Skeletal muscle cell (primary cell): ENCODE results near the gene RGMA.
"Not testable (repeated sequence)": the region's sequence is repeated elsewhere in the genome, so short reads cannot be mapped to it uniquely, and the experiment has no call there.

Experiments used
- DNase-seq: peaks from one replicate; pipeline ENCODE4 v3.0.0-alpha.2; 2010; ENCODE audit warnings: low read depth
- H3K4me3 ChIP-seq: 2 replicates; pipeline ENCODE4 v1.5.1; 2011; ENCODE audit warnings: low read depth, mild to moderate bottlenecking, control low read depth, low read length, moderate library complexity

Gene RGMA

DNA sequence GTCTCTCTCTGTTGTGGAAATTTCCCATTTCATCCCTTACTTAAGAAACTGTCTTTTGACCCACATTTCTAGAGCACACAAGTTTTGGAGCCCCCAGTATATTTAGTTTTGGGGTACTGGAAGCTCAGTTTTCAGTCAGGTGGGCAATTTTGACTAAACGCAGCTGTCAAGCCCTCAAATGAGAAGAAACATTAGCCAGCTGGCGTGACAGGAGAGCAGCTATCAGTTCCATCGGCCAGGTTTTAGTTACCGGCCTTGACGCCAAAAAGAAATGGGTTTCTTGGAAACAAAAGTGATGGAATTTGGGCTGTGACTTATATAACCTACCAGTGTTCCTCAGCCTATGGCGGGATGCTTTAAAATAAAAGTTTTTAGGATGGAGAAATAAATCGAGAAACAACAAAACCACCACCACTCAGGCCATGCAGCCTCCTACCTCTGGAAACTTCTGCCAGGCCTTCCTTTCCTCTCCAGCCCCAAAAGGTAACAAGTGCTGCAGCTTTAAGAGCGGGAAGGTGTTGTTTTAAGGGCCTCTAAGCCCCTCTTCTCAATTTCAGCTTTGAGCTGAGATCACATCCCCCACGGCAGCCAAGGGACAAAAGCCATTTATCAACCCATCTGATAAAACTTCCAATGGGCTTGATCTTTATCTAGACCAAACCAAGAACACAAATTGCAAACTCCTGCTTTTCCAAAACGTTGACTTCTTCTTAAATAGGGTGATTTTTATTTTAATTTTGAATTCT, 18.3 kb downstream of the RGMA start:
- H3K4me3 ChIP-seq = no peak overlapping the region
- DNase-seq = no peak

DNA sequence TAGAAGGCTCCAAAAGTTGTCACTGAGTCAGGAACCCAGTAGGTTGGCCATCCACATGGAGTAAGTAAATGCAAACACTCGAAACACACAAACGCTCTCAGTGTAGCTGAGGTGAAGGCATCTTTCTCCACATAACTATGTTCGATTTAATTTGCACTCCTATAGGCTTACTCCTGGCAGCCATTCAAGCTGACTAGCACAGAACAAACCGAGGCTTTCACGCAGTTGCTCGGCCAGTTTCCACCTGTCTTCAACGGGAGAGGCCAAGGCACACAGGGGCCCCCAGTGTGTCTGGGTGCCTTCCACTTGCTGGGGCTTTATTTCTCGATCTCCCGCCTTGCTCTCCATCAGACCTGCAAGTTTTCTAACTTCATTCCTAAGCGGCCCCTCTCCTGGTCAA, 18.9 kb downstream of the RGMA start:
- DNase-seq = no peak
- H3K4me3 ChIP-seq = no peak overlapping the region

DNA sequence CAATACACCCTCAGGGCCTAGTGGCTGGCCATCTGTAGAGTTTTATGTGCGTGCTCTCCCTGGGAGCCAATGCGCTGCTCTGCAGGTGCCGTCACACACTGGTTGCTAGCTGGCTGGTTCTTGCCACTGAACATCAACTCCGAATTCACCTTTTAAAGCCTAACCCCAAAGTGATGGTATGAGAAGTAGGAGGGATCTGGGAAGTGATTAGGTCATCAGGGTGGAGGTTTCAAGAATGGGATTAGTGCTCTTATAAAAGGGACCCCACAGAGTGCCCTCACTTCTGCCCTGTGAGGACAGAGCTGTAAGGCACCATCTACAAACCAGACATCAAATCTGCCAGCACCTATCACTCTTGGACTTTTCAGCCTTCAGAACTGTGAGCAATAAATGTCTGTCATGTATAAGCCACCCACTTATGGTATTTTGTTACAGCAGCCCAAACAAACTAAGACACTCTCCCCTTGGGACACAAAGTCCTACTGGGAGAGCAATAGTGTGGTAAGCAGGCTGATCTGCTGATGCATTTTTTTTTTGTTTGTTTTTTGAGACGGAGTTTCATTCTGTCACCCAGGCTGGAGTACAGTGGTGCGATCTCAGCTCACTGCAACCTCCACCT, 20.3 kb downstream of the RGMA start:
- DNase-seq = no peak
- H3K4me3 ChIP-seq = no peak overlapping the region

DNA sequence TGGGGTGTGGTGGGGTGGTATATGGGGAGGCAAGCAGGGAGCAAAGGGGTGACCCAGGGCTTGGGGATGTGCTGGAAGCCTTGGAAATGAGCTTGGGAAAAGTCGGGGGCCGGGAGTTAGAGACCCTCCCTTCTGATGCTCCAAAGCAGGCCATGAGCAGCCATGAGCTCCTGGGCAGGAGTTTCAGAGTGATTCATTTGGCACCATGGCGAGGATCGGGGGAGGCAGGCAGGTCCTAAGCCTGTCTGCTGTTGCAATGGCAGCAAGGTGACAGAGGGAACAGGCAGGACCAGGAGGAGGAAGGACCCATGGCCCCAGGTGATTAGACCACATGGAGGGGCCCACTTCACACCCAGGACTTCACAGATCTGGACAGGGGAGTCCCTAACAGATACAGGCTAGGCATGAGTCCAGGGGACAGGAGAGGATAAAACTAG, 21.3 kb downstream of the RGMA start:
- H3K4me3 ChIP-seq = no peak overlapping the region
- DNase-seq = no peak

DNA sequence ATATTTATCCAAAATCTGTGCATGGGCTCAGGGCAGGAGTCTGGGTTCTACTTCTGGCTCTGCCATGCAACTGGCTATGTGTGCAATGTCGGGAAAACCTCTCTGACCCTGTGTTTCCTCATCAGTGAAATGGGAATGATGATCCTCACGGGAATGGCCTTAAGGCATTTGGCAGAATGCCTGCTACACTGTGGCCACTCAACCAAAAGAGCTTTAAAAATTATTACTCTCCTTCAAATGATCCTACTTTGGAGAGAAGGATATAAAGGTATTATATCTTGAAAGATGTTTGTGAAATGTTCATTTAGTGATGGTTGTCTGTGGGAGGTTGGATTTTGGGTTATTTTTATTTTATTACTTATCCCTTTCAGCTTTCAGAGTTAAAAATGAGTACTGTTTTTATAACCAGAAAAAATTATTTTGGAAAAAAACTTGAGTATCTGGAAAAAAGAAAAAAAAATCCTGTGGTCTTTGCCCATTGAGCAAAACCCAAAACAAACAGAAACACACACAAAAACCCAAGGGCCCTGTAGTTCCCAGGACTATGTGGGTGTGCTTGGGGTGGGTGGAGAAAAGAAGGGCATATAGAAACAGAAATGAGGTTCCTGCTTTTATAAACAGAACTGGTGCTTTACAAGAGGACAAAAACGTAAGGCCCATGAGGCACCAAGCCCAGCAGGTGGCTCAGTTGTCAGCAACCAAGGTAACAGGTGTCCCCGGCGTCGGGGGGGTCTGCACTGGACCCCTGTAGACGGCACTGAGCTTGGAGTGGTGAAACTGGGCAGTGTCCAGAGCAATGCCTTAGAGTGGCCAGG, 22.0 kb downstream of the RGMA start:
- no peak overlapping the region for H3K4me3 ChIP-seq
- no peak for DNase-seq

DNA sequence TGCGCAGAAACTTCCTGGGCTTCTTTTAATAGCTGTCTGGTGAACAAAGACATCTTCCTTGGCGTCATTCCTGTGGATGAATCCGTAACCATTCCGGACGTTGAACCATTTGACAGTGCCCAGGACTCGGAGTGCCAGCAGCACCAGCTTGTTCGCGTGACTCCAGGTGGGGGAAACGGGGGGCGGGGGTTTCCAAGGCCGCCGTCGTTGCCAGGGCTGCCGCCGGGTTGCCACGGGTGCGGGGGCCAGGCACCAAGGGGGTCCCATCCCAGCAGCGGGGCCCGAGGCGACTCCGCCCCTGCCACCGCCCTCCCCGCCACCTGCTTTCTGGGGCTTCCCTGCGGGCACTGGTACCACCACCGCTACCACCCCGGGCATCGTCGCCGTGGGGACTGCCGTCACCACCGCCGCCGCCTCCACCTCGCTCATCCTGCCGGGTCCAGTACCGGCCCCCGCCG, 22.8 kb downstream of the RGMA start:
- DNase-seq = no peak
- H3K4me3 ChIP-seq = no peak overlapping the region

DNA sequence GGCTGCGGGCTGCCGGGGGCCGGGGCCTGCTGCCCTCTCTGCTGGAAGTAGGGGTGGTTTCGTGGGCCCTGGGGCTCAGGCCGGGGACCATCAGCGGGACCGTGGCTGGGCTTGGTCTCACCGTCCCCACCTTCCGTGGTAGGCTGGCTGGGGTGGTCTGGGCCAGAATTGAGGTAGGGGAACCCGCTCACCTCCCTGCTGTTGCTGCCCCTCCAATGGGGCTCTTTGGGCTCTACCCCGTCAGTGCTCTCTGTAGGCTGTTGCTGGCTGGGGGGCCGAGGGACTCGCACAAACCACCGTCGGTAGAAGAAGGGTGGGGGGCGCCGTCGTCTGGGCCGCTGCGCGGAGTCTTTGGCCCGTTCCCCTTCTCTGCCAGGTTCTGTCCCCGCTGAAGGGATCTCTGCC, 23.4 kb downstream of the RGMA start:
- no peak overlapping the region for H3K4me3 ChIP-seq
- no peak for DNase-seq

DNA sequence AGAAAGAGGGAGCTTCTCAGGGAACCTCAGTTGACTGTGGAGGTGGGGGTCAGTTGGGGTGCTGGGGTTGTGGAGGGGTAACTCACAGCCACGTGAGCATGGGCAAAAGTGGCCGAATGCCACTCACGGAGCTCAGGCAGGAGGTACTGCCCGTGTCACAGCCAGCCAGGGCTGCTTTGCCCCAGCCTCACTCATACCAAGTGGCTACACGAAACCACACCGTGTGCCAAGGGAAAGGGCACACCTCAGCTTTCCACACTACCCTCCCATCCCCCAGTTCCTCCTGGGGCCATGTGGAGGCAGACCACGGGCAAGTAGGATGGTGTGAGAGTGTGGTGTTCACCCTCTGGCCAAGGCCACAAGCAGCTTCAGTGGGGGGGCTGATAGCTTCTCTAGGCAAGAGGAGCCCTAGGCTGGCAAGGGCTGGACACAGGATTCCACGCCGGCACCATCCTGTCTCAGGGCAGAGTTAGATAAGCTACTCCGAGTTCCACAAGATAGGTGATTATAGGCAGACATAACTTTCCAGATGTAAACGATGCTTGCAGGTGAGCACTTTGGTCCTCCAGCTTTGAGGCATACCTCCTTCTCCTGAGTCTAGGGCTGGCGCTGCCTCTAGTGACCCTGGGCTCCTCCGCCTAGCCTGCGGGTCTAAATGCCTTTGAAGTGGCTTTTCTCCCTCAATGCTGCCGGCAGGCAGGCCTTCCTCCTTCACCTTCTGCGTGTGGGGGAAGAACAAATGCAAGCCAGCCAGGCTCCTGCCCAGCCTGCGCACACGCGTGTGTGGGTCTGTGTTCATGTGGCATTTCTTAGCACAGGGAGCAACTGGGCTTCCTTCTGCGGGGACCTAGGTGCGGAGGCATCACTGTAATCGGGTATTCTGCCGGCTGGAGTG, 25.0 kb downstream of the RGMA start:
- DNase-seq = no peak
- no peak overlapping the region for H3K4me3 ChIP-seq

DNA sequence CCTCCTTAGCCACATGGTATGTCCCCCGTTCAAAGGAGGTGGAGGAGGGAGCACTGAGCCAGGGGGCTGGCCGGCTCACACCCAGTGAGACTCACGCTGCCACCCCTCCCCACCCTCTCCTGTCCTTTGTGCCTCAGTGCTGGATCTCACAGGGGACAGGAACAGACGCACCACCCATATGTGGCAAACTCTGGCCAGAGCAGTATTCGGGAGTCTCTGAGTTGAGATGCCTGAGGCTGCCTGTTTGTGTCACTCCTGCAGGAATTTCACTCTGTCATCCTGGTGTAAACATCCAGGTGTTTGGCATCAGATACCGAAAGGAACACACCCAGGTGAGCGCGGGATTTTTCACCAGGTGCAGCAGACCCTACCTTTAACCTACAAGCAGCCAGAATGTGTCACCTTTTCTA, 25.7 kb downstream of the RGMA start:
- DNase-seq = no peak
- no peak overlapping the region for H3K4me3 ChIP-seq

DNA sequence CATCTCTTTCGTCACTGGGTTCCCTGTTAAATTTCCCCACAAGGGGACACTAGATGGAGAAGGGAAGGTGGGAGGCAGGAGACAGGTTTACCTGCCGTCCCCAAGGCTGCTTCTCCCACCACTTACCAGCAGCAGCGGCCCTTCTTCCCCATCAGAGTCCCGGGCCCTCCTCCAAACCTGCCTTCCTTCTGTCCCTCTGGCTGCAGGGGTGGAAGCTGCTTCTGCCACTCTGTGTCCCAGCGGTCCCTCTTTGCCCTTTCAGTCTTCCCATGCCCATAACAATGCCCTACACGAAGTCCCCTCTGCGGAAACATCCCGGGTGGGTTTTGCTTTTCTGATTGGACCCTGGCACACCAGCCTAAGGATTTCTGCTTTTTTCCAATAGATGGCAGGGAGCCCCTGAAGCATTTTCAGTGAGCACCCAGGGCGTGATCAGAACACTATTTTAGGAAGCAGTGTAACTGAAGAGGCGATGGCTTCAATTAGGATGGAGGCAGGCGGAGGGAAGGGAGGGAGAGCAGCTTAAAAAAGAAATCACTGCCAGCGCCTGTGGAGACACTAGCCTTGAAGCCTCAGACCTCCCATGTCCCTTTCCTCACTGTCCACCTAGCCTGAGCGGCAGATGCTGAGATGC, 26.3 kb downstream of the RGMA start:
- DNase-seq, H3K4me3 ChIP-seq: not testable (repeated sequence)

DNA sequence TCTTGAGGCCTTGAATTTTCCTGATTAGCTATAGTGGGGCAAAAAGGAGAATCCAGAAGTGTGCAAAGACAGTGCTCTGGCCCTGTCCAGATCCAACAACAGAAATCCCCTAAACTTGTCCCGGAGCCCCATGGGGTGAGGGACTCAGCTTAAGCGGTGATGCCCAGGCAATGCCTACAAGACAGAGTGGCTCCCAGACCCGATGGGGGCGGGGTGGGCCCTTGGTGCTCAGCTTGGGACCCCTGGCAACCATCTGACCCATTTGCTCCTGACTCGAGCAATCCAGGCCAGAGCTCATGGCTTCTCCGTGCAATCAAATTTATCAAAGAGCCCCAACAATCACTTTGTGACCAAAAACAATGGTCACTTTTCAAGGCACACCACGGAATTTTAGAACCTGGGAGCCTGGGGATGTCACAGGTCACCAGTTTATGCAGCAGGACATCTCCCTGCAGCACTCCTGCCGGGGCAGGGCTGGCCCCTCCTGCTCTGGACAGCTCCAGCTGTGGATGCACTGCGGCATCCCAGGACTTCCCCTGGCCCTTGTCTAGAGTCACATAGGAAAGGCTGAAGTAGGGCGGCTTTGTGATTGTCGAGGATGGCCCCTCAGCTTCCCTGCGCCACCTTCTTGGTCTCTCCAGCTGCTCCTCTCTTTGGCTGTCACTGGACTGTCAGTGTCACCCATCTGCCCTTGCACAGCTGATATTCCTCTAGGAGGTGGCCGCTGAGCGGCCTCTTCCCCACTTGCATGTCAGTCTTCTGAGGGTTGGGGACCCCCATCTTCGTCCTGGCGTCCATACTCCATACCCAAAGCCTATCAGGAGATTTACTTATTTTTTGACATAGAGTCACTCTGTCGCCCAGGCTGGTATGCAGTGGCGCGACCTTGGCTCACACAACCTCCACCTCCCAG, 28.4 kb downstream of the RGMA start:
- DNase-seq = no peak
- H3K4me3 ChIP-seq = no peak overlapping the region

DNA sequence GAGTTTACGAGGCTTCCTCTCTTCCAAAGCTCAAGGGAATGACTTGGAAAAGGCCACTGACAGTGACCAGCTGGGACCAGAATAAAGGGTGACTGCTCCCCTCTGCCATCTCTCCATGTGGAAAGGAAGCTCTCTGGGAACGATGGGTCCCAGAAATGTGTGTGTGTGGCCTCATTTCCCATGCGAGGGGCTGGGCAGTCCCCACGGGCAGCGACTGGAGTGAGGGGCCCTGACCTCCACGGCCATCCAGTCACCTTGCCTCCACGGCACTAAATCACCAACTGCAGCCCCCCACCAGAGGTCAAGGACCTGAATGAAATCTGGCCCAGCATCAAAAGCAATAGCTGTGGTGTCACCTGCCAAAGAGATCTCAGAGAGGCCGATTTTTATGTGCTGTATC, 29.6 kb downstream of the RGMA start:
- no peak for DNase-seq
- no peak overlapping the region for H3K4me3 ChIP-seq

DNA sequence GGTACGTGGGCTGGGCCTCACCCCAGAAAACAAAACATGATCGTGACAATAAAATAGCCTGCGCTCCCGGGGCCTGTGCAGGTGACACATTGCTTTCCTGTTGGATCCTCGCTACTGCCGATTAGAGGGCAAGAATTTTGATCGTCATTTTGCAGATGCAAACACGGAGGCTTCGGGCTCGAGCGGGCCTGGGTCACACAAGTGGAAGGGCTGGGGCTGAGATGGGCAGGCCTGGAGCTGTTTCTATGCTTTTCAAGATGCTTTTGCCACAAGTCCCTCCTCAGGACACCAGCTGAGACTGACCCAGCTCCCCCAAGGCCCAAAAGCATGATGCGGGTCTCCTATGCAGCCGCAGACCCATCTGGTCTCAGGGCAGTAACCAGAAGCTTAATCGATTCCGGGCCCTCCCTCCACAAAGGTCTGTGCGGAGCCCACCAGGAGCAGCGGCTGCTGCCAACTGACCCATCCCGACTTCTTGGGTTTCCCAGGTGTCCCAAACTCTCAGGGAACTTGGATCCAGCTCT, 30.0 kb downstream of the RGMA start:
- H3K4me3 ChIP-seq = no peak overlapping the region
- no peak for DNase-seq

DNA sequence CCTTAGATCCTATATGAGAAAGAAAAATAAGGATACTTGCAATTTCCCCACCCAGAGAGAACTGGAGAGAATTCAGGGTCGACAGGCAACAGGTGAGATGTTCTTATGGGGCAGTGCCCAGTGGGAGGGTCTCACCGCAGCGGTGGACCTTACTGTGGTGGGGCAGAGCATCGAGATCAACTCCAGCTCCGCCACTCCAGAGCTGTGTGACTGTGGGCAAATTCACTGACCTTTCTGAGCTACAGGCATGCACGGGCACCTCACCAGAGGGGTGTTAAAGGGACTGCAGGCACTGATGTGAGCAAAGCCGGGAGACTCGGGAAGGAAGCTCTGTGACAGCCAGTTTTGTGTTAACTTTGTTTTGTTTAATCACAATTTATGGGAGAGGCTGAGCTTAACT, 30.9 kb downstream of the RGMA start:
- no peak for DNase-seq
- H3K4me3 ChIP-seq = no peak overlapping the region

DNA sequence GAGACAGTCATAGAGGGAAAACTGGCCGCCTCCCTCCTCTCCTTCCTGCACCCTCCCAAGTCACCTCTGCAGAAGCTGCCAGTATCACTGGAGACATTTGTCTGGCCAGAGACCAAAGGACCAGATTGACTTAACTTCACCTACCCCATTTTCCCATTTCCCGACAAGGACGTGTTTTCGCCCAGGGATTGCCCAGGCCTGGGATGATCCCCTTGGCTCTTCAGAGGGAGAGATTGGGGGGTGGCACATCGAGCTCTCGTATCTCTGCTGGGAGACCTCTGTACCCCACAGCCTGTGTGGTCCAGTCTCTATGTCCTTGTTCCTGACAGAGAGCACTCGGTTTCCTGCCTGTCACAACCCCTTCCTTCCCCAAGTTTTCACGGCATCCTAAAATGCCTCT, 31.4 kb downstream of the RGMA start:
- DNase-seq = no peak
- no peak overlapping the region for H3K4me3 ChIP-seq

DNA sequence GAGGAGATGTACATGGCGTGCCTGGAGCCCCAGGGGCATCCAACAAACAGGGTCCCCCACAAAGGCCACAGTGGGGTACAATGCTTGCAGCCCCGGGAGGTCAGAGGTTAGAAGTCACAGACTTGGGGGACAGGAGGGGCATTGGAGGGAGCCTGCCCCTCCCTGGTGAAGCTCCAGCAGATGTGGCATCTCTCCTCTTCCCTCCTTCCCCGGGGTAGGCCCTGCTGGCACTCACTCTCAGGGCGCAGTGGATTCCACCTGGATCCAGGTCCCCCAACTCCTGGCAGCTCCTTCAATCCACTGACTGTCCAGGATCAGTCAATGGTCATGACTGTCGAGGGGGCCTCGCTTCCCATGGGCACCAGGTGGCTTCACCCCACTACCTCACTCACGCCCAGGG, 32.2 kb downstream of the RGMA start:
- no peak for DNase-seq

DNA sequence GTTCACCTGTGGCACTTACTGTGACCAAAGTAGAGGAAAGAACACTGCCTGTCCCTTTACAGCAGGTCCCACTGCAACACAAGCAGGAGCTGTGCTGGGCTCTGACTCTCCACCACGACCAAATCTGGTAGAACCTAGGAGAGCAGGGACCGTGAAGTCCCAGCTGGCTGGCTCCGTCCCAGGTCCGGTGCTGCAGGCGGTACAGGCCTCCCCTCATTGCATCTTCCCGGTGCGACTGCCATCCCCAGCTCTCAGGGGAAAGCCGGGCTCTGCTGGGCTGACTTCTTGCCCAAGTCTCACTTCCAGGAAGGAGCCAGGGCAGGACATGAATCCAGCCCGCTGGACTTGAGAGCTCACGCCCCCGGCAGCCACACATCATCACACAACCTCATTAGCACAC, 33.8 kb downstream of the RGMA start:
- DNase-seq = no peak
- no peak overlapping the region for H3K4me3 ChIP-seq

More for the DNA sequence above, 32.2 kb downstream of the RGMA start:
- no peak overlapping the region for H3K4me3 ChIP-seq
